ENCODE results near the gene INIP.
"Not testable (repeated sequence)": the region's sequence is repeated elsewhere in the genome, so short reads cannot be mapped to it uniquely, and the experiment has no call there.

INIP gene

DNA sequence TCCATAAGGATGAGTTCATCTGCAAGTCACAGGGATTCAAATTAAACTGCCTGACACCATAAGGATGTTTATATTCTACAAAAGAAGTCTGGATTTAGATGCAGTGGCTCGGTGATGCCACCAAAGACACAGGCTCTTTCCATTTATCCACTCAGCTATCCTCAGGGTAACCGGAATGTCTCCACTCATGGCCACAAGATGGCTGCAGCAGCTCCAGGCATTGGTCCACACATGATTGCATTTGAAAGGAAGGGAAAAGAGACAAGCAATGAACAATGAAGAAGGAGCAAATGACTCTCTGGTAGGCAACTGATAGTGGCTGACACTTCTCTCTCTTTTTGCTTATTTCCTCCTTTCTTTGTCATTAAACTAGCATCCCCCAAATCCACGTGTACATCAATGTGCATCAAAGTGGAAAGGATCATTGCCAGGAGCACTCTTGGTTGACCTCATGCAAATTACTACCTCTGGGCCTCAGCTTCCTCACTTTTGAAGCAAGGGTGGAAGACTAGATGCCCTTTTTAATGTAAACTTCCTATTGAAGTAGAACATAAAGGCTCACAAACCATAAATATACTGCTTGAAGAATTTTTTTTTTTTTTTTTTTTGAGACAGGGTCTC is 25.4 kb upstream of the INIP start:
- no peak for DNase-seq (ENCODE audit: low read depth in 2 of 2)

GRCh38 chr9:112734892-112735291 is 17.0 kb upstream of the INIP start:
- DNase-seq (ENCODE audit: low read depth in 2 of 2) = no peak

GRCh38 chr9:112731971-112732370 is 14.1 kb upstream of the INIP start:
- DNase-seq (ENCODE audit: low read depth in 2 of 2) = no peak

DNA sequence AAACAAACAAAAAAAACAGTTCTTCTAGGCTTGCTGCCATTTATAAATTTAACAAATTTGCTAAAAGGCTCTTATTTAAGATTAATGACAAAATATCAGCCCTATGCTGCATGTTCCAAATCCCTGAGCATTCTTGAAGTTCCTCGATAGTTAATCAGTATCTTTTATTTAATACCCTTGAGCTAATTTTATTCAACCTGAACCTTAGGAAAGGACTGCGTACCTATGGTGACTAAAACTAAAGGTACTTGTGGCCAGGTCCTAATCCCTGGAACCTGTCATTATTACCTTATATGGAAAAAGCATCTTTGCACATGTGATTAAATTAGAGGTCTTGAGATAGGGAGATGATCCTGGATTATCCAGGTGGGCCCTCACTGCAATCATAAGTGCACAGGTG is 10.5 kb upstream of the INIP start:
- DNase-seq (ENCODE audit: low read depth in 2 of 2) = no peak

GRCh38 chr9:112726428-112726827 is 8.5 kb upstream of the INIP start:
- no peak for DNase-seq (ENCODE audit: low read depth in 2 of 2)

DNA sequence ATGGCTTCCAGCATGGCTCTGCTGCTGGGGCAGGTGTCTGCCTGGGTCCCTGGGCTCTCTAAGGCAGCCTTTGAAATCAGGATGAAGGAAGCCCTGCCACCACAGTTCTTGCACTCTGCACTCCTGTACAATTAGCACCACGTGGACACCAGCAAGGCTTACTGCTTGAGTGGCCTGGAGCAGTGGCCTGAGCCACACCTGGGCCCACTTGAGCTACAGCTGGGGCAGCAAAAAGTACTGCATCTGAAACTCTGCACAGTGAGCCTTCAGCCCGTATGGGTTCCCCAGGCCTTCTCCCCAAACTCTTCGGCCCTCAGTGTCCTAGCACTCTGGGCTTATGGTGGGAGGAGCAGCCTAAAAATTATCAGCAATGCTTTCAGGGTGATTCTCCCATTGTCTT is 8.0 kb upstream of the INIP start:
- DNase-seq (ENCODE audit: low read depth in 2 of 2) = no peak

- not testable (repeated sequence) for DNase-seq (ENCODE audit: low read depth in 2 of 2)
Observed at GRCh38 chr9:112722749-112723148, 4.8 kb upstream of the INIP start.

DNA sequence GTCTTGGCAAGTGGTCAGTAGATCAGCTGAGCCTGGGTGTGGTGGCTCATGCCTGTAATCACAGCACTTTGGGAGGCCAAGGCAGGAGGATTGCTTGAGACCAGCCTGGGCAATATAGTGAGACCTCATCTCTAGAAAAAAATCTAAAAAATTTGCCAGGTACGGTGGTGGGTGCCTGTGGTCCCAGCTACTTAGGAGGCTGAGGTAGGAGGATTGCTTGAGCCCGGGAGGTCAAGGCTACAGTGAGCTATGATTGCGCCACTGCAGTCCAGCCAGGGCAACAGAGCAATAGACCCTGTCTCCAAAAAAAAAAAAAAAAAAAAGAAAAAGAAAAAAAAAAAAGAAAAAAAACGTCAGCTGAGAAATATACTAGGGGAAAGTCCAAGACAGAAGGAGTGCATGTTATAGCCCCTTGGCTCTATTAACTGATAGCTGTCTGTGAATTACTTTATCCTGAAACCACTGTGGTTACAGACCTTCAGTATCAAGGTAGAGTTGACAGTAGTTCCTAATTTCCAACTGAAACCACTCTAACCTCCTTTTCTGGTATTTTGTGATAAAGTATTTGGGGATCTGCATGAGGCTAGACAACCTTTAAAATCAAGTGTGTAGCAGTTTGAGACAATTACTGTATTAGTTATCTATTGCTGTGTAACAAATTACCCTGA is 2.3 kb upstream of the INIP start:
- DNase-seq (ENCODE audit: low read depth in 2 of 2) = no peak

GRCh38 chr9:112719696-112720095 is 1.8 kb upstream of the INIP start:
- DNase-seq (ENCODE audit: low read depth in 2 of 2) = no peak

- DNase-seq (ENCODE audit: low read depth in 2 of 2) = no peak
Observed at GRCh38 chr9:112719241-112719691, 1.3 kb upstream of the INIP start.

DNA sequence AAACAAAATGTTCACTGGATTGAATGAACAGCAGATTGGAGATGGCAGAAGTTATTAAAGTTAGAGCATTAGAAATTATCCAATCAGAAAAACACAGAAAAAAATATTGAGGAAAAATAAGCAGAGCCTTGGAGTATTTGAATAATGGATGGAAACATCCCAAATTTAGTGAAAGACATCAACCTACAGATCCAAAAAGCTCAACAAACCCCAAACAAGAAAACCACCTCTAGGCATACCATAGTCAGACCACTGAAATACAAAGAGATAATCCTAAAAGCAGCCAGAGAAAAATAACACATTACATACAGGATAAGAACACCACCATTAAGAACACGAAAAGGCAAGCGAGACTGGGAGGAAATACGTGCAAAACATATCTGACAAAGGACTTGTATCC is 5.2 kb downstream of the INIP start:
- no peak for DNase-seq (ENCODE audit: low read depth in 2 of 2)

DNA sequence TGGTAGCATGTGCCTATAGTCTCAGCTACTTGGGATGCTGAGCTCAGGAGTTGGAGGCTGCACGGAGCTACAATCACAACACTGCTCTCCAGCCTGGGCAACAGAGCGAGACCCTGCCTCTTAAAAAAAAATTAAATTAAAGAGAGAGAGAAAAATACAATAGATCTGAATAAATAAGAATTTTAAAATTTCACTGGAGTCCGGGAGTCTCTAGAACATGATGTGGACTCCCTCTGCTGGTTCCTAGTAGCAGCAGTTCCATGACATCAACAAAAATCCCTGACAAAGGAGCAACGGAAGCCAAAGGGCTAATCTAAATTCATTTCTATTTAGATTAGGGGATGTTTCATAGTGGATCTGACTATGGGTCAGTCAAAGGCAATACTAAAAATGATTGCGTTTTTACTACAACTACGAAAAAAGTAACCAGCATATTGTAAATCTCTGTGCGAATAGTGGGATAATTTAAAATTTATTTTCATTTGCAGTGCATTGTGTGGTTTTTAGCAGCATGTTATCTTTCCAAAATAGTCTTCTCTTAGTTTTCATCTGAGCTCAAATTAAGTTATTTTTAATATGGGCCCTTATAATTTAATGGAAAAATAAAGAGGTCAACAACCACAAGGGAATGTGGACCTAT is 6.7 kb downstream of the INIP start:
- no peak for DNase-seq (ENCODE audit: low read depth in 2 of 2)

DNA sequence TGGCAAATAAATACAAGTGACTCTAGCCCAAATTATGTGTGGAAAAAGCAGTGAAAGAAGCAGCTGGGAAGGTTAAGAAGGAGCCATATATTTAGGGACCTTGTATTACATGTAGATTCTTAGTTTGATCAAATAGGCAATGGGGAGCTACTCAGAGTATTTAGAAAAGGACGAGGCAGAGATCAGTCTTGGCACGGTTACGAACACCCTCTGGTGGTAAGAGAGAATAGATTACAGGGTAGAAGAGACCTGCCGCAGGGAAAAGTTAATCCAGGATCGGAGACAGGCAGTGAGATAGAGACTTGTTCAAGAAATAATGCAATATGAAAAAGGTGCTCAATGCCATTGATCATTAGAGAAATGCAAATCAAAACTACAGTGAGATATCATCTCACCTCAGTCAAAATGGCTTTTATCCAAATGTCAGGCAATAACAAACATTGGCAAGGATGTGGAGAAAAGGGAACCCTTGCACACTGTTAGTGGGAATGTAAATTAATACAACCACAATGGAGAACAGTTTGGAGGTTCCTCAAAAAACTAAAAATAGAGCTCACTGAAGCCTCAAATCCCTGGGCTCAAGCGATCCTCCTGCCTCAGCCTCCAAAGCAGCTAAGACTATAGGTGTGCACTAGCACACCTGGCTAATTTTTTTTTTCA is 12.0 kb downstream of the INIP start:
- no peak for DNase-seq (ENCODE audit: low read depth in 2 of 2)

- no peak for DNase-seq (ENCODE audit: low read depth in 2 of 2)
Observed at GRCh38 chr9:112703304-112703703, 14.6 kb downstream of the INIP start.

- no peak for DNase-seq (ENCODE audit: low read depth in 2 of 2)
Observed at GRCh38 chr9:112700085-112700484, 17.8 kb downstream of the INIP start.

DNA sequence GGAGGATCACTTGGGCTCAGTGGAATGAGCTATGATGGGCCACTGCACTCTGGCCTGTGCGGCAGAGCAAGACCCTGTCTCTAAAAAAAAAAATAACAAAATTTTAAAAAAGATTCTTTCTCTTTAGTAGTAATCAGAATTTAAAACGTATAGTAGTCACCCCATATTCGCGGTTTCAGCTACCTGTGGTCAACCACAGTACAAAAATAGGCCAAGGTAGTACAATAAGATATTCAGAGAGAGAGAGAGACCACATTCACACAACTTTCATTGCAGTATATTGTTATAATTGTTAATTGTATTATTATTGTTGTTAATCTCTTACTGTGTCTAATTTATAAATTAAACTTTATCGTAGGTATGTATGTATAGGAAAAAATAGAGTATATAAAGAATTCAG is 18.7 kb downstream of the INIP start:
- no peak for DNase-seq (ENCODE audit: low read depth in 2 of 2)

DNA sequence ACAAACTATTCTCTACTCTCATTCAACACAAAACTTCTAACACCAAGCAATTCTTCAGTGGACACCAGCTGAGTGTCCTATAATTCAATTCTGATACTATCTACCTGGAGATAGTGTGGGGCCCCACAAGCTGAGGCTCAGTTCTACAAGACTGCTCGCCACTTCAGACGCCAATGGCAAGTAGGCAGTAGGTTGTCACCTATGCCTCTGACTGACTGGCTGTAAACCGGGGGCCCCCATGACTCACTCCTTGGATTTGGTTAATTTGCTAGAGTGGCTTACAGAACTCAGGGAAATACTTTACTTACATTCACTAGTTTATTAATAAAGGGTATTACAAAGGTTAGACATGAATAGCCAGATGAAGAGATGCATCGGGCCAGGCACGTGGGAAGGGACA is 21.5 kb downstream of the INIP start:
- no peak for DNase-seq (ENCODE audit: low read depth in 2 of 2)

GRCh38 chr9:112694706-112695555 is 23.0 kb downstream of the INIP start:
- DNase-seq (ENCODE audit: low read depth in 2 of 2) = no peak

DNA sequence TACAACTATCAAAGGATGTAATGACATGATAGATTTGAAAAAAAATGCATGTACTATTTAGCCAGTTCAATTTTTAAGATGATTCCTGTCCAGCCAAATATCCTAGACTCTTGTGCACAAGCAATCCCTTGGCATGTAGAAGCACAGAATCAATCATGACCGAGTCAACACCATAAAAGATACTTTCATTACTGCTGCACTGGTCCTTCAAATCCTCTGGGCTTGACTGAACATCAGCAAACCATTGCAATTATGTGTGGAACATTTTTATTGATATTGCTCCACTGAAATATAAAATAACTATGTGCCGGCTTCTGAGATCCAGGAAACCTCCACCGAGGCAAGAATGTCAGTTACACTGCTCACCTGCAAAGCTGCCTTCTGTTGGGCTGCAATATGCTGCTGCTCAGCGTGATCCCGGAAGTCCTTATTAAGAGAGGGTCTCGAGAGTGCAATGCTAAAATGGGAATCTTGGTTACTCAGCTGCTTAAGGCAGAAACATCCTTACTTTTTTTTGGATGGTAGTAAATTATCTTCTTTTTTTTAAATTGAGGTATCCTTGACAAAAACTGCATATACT is 28.7 kb downstream of the INIP start:
- no peak for DNase-seq (ENCODE audit: low read depth in 2 of 2)

DNA sequence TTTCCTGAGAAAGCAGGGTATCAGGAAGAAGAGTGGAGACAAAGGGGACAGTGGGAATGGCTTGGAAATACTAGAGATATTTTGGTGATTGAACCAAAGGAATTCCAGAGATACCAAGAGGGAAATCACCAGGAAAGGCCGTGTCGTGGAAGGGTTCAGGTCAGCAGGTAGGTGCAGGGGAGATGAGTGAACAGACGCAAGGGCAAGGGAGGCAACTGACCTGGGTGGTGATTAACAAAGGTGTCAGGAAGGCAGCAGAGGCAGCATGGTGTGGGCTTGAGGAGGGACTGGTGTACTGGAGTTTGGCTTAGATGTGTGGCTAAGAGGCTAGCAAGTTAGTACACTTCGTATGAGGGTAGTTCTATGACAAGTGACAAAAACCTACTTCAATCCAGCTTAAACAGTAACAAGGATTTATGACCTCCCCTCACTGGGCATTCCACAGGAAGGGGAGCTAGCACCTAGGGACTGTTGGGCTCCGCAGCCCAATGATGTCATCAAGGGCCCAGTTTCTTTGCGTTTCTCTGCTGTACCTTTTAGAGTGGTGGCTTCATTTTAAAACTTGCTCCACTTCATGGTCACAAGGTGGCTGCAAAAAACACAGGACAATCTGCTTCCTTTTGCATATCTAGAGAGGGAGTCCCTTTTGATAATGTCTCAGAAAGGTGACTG is 37.0 kb downstream of the INIP start:
- no peak for DNase-seq (ENCODE audit: low read depth in 2 of 2)

DNA sequence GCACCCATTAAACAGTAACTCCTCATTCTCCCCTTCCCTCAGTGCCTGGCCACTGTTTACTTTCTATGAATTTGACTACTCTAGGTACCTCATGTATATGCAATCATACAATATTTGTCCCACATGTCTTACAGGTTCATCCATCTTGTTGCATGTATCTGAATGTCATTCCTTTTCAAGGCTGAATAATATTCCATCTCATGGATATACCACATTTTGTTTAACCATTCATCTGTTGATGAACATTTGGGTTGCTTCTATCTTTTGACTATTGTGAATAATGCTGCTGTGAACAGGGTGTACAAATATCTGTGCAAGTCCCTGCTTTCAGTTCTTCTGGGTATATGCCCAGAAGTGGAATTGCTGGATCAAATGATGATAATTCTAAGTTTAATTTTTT is 40.9 kb downstream of the INIP start:
- no peak for DNase-seq (ENCODE audit: low read depth in 2 of 2)

Measured in stimulated activated CD4-positive, alpha-beta T cell treated with anti-CD3 and anti-CD28 coated beads, Interleukin-15, amount 100 ng/mL, for 48 hours (primary cell).